MG63 (cell line): ENCODE measurements around the gene BMERB1. TPM values are rescaled to one million over a fixed set of nuclear protein-coding genes. Genes with fewer than 3 reads are reported as not detected.

ENCODE experiments used
- DNase-seq: peaks from one replicate; pipeline ENCODE4 v3.0.0-alpha.2; 2020
- H3K27me3 ChIP-seq: fragments of 250-450 bp; sonication (Bioruptor Pico); 2 replicates; pipeline ENCODE4 v1.5.1; 2020; ENCODE audit warnings: mild to moderate bottlenecking, moderate library complexity
- H3K36me3 ChIP-seq: fragments of 250-450 bp; sonication (Bioruptor Pico); 2 replicates; pipeline ENCODE4 v1.5.1; 2020; ENCODE audit warnings: mild to moderate bottlenecking, moderate library complexity
- H3K4me3 ChIP-seq: fragments of 250-450 bp; sonication (Bioruptor Pico); 2 replicates; pipeline ENCODE4 v1.5.1; 2020; ENCODE audit warnings: mild to moderate bottlenecking, moderate library complexity
- H3K9me3 ChIP-seq: fragments of 250-450 bp; sonication (Bioruptor Pico); 2 replicates; pipeline ENCODE4 v1.5.1; 2020; ENCODE audit warnings: mild to moderate bottlenecking, moderate library complexity
- total RNA-seq: library from RNA; depleted of rRNA; stranded (reverse); fragments of >200 nt; shearing (Covaris generic); gene quantifications from 2 replicates; pipeline ENCODE4 v1.2.3, GENCODE V29; 2014; ENCODE audit warnings: low replicate concordance

The BMERB1 gene
- total RNA-seq, 1 experiment from 2014 or later, result 16.9 TPM

DNA sequence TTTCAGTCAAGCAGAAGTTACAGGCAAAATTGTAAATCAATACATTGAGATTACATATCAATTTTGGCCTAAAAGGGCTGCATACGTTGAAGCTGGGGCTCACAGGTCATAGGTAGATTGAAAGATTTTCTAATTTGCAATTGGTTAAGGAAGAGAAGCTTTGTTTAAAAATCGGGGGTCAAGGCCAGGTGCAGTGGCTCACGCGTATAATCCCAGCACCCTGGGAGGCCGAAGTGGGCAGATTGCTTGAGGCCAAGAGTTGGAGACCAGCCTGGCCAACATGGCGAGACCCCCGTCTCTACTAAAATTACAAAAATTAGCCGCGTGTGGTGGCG is 140.2 kb downstream of the BMERB1 start:
- H3K36me3 ChIP-seq, result peaks cover 3% of the 10 kb centered on the region; the same call in 1 of the 2 replicates
- DNase-seq, result no peak
- no peaks in the 10 kb centered on the region for H3K27me3 ChIP-seq
- H3K4me3 ChIP-seq, result no peak overlapping the region
- H3K9me3 ChIP-seq, result no peaks in the 10 kb centered on the region

DNA sequence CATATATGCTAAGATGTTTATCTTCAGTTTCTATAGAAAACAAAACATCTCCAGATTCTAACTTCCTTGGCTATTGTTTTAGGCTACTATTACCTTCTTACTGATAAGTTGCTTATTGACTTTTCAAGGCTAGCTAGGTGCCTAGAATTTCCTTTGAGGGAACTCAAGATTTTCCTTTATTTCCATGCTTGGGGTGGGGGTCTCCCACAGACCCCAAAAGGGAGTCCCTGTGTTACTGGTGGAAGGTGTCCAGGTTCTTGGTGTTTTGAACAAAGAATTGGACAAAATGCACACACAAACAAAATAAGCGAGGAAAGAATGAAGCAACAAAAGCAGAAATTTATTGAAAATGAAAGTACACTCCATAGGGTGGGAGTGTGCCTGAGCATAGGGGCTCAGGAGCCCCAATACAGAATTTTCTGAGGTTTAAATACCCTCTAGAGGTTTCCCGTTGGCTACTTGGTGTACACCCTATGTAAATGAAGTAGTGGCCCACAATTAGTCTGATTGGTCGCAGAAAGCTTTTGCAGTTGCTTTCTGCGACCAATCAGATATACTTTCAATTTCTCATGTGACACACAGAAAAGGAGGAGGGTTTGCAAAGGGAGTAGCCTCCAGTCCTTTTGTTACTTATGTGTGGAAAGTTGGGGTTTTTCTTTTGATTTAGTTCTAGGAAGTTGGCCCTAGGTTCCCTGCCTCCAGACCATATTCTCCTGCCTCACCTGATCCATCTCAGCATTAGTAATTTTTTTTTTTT is 141.1 kb downstream of the BMERB1 start:
- DNase-seq, result no peak
- Histone ChIP-seq H3K4me3 (no peak overlapping the region), H3K27me3 (no peaks in the 10 kb centered on the region), H3K36me3 (peaks cover 3% of the 10 kb centered on the region; the same call in 1 of the 2 replicates), H3K9me3 (no peaks in the 10 kb centered on the region)

DNA sequence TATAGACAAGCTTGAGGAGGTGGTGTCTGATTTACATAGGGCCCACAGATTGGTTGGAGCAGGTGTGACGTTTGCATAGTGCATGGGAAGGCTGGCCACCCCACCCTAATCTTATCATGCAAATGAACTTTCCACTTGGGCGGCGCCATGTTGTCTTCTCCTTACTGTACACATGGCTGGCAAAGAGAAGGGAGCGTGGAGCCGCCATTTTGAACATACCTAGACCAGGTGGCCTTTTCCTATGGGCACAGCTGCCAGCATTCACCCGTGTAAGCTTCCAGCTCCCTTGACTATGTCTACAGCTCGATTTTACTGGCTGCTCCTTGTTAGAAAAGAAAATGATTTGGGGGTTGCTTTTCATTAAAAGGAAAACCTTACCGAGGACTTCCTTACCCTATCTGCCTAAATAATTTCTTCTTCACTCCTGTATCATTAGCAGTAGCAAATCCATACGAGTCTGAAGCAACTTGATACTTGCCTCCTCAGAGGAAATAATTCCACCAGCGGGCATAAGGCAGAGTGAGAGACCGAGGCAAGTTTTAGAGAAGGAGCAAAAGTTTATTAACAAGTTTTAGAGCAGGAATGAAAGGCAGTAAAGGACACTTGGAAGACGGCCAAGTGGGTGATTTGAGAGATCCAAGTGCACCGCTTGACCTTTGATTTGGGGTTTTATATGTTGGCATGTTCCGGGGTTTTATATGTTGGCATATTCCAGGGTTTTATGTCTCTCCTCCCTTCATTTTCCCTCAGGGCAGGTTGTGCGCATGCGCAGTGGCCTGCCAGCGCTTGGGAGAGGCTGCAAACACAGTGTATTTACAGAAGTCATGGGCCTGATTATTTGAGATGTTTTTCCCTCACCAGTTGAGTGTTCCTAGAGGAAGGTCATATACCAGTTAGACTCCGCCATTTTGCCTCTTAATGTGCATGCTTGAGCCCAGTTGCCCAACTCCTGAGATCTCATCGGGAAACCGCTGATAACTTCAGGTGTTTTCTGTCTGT is 142.9 kb downstream of the BMERB1 start:
- Histone ChIP-seq H3K36me3 (peaks cover 3% of the 10 kb centered on the region), H3K4me3 (no peak overlapping the region), H3K9me3 (no peaks in the 10 kb centered on the region), H3K27me3 (no peaks in the 10 kb centered on the region)
- DNase-seq, result no peak

DNA sequence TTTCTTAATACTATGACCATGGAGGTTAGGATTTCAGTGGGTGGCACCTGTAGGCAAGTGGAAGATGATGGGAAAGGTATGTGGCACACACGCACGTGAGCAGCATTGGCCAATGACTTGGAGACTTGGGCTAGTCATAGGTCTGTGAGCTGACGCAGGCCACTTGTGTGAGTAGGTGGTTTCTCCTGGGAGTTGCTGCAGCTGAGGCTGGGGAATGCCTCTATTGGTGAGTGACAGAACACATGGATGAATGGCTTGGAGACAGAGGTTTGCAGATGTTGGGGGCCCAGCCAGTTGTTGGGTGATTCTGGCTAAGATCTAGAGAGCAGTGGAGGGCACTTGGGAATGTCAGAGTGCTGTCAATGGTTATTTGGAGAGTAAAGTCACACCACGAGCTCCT is 144.4 kb downstream of the BMERB1 start:
- Histone ChIP-seq H3K36me3 (peaks cover 4% of the 10 kb centered on the region), H3K9me3 (no peaks in the 10 kb centered on the region), H3K4me3 (no peak overlapping the region), H3K27me3 (no peaks in the 10 kb centered on the region)
- no peak for DNase-seq

DNA sequence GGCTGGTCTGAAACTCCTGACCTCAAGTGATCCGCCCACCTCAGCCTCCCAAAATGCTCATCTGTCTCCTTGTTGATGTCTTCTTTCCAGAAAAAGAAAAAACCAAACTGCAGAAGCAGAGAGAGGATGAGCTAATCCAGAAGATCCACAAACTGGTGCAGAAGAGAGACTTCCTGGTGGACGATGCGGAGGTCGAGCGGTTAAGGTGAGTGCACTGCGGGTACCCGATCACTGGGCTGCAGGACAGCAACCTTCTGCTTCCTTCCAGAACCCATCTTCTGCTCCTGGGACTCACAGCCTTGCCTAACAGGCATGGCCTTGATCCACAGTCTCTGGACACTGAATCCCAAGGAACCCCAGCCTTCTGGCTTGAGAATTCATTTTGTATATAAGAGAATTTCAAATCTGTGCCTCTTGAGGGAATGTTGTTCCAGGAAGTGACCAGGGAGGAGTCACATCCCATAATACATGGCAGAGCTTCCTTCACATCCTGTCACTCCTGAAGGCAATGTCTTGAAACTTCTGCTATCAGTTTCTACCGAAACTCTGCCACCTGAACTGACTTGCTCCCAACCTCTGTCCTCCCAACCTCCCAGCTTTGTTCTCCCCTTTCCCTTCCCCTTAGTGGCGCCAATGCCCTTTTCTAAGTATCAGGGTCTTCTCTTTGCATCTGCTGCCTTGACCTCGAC is 146.9 kb downstream of the BMERB1 start:
- Histone ChIP-seq H3K4me3 (no peak overlapping the region), H3K9me3 (peaks cover 6% of the 10 kb centered on the region), H3K27me3 (no peaks in the 10 kb centered on the region), H3K36me3 (peaks cover 16% of the 10 kb centered on the region)
- DNase-seq, result no peak

DNA sequence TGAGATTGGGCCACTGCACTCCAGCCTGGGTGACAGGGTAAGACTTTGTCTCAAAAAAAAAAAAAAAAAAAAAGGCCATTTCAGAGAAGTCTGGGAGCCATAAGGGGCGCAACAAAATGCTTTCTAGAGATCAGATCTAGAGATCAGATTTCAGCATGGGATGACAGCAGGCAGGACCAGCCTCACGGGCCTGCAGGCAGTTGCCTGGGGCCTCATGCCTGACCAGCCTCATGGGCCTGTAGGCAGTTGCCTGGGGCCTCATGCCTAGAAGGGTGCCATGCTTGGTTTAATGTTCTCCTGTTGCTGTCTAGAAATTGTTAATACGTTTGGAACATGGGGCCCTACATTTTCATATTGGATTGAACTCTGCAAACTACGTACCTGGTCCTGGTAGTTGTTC is 149.1 kb downstream of the BMERB1 start:
- no peak for DNase-seq
- Histone ChIP-seq H3K9me3 (peaks cover 7% of the 10 kb centered on the region), H3K36me3 (peaks cover 21% of the 10 kb centered on the region), H3K4me3 (no peak overlapping the region), H3K27me3 (no peaks in the 10 kb centered on the region)

DNA sequence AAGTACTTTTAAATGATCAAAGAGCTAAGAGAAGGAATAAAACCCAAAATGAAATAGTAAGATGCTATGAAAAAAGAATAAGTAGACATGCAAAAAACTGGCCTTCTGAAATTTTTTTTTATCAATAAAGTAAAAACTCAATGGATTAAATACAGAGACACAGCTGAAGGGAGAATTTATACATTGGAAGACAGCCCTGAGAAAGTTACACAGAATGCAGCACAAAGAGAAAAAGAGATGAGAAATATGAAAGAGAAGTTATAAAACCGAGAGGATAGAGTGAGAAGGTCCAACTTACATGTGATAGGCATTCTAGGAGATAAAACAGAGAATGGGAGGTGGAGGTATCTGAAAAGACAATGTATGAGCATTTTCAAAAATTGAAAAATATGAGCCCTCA is 151.6 kb downstream of the BMERB1 start:
- peaks cover 26% of the 10 kb centered on the region for H3K36me3 ChIP-seq
- H3K27me3 ChIP-seq, result no peaks in the 10 kb centered on the region
- no peak for DNase-seq
- H3K4me3 ChIP-seq, result no peak overlapping the region
- H3K9me3 ChIP-seq, result peaks cover 7% of the 10 kb centered on the region

DNA sequence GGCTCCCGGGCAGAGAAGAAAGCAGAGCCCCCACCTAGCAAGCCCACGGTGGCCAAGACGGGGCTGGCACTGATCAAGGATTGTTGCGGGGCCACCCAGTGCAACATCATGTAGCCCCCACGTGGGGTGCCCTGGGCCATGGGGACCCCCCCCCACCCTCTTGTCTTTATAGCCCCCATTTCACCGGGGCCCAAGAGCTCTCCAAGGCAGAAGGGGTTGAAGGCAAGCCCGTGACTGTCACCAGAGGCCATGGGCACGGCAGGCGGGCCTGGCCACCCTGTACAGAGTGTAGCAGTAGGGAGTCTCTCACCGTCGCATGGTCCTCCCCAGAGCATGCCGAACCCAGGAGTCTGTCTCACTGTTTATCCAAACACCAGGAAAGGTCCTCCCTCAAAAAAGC is 152.3 kb downstream of the BMERB1 start:
- peaks cover 7% of the 10 kb centered on the region for H3K9me3 ChIP-seq
- DNase-seq, result no peak
- no peak overlapping the region for H3K4me3 ChIP-seq
- peaks cover 26% of the 10 kb centered on the region for H3K36me3 ChIP-seq
- H3K27me3 ChIP-seq, result no peaks in the 10 kb centered on the region

DNA sequence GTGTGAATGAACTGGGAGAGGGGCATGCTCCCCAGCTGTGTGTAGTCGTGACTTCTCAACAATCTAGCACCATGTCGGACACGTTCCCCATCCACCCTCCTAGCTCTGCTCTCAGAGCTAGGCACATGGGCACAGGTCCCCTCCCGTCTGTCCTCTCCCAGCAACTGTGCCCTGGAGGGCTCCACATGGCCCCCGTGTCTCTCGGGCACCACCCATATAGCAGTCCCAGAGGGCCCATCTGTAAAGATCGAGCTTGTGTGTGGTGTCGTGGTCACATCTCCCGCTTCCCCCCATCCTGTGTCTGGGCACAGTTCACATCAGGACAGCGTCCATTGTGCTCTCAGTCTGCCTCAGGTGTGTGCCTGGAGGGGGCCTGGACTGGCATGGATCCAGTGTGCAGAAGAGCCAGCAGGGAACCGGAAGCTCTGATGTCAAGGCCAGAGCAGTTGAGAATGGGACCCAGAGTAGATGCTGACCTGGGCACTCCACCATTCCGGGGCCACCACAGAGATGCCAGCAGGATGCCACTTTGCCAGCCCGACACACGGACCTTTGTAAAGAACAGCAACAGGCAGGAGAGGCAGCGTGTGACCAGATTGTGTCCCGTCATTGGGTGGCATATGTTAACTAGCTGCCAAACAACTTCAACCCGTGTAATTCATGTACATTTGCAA is 152.9 kb downstream of the BMERB1 start:
- H3K4me3 ChIP-seq, result no peak overlapping the region
- peaks cover 7% of the 10 kb centered on the region for H3K9me3 ChIP-seq
- H3K27me3 ChIP-seq, result no peaks in the 10 kb centered on the region
- H3K36me3 ChIP-seq, result peaks cover 26% of the 10 kb centered on the region
- no peak for DNase-seq

DNA sequence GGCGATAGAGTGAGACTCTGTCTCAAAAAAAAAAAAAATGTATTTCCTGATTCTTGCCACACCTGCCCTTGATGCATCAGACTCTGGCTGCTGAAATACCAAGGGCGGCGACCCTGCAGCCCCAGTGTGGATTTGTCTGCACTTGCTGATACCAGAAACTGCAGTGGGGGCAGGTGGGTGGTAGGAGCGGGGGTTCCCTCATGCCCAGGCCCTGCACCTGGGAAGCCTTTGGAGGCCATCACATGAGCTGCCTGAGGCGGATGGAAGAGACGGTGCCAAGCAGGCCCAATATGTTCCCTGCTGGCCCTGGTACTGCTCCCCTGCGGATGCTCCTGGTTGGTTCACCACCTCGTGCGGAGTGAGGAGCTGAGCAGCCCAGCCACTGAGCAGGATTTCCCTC is 157.9 kb downstream of the BMERB1 start:
- no peaks in the 10 kb centered on the region for H3K27me3 ChIP-seq
- no peaks in the 10 kb centered on the region for H3K9me3 ChIP-seq
- no peak for DNase-seq
- peaks cover 39% of the 10 kb centered on the region for H3K36me3 ChIP-seq
- no peak overlapping the region for H3K4me3 ChIP-seq

DNA sequence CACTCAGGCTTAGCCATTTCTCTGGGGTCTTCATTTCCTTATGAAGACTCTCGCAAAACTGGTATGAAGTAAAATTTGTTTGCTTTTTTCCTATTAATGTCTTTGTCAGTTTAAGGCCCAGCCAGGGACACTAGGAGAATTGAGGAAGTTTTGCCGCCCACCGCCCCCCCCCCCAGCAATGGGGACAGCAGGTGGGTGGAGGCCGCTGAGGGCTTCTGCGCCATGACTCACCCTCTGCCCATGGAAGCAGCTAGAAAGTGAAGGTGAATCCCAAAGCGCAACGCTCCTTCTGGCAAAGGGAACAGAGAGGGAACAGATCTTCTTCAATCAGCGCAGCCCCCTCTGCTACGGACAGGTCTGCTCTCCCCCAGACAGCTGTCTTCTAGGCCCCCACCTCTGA is 158.8 kb downstream of the BMERB1 start:
- H3K4me3 ChIP-seq, result no peak overlapping the region
- H3K36me3 ChIP-seq, result peaks cover 47% of the 10 kb centered on the region
- H3K9me3 ChIP-seq, result no peaks in the 10 kb centered on the region
- no peaks in the 10 kb centered on the region for H3K27me3 ChIP-seq
- DNase-seq, result no peak

DNA sequence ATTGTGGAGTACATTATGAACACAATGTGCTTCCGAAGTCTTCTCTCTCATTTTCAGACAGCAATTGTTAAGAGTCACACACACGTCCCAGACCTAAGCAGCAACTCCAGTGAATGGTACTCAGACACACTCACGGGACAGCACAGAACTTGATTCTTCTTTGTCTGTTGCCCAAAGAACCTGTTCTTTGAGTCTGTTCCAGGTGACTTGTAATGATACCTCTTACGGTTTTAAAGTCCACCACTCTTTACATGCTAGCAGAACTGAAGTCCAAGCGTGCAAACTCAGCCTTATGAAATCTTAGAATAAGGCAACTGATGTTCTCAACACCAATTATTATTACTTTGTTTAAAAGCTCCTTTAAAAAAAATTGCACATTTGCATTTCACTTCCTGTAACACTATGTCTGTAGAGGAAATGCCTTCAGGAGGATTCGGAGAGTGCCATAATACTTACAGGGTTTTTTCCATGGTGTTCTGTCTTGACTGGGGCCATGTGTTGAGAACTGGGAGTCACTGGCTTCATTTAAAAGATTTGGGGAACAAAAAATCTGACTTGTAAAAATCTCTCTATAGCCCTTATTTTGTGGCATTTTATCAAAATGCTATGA is 160.4 kb downstream of the BMERB1 start:
- Histone ChIP-seq H3K4me3 (no peak overlapping the region), H3K9me3 (no peaks in the 10 kb centered on the region), H3K36me3 (peaks cover 43% of the 10 kb centered on the region), H3K27me3 (no peaks in the 10 kb centered on the region)
- no peak for DNase-seq

DNA sequence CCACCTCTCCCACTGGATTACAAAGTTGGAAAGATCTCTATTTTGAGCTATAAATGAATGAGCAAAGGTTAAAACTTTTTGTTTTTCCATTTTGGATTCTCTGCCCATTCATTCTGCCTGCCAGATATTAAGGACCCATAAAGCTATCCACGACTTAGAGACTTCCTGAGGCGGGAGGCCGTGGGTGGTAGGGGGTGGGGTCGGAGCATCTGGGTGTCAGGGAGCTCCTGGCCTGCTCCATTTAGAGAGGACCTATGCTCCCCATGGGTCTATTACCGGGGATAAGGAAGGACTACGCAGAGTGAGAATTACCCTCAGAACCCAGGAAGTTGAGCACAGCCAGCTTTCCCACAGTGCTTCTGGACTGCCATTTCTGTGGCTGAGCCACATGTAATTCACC is 162.7 kb downstream of the BMERB1 start:
- DNase-seq, result no peak
- Histone ChIP-seq H3K9me3 (no peaks in the 10 kb centered on the region), H3K36me3 (peaks cover 63% of the 10 kb centered on the region), H3K4me3 (no peak overlapping the region), H3K27me3 (no peaks in the 10 kb centered on the region)

DNA sequence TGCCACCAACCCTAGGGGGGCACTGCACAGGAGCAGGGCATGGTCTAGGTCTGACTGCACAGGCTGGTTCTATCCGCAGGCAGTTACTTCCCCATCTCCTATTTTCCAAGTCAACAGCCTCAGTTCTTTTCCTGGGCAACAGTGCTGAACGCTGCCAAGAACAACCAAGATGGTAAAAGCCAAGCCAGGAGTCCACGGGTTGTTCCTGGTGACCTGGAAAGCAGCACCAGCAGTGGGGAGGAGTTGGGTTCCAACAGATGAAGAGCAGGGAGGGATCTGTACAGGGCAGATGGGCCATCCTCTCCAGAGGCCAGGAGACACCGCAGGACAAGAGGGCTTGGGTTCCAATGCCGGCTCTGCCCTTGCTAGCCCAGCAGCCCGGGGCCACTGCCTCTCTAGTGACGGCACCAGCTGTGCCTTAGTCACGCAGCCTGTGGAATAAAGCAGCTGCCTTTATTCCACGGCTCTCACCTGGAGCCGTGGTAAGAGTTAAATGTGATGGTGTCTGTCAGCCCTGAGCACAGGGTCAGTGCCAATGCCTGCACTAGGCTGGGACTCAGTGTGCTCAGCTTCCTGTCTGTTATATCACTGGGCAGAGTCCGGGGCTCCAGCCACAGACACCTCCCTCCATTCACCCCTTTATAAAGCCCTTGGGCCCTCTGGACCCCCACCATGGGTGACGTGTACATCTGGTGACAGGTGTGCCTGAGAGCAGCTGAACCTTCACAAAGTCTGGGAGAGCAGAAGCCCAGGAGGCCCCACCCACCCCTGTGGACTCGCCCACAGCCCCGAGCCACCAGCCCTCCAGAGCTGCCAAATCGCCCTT is 163.6 kb downstream of the BMERB1 start:
- Histone ChIP-seq H3K9me3 (no peaks in the 10 kb centered on the region), H3K36me3 (peaks cover 70% of the 10 kb centered on the region), H3K27me3 (no peaks in the 10 kb centered on the region), H3K4me3 (no peak overlapping the region)
- DNase-seq, result no peak

DNA sequence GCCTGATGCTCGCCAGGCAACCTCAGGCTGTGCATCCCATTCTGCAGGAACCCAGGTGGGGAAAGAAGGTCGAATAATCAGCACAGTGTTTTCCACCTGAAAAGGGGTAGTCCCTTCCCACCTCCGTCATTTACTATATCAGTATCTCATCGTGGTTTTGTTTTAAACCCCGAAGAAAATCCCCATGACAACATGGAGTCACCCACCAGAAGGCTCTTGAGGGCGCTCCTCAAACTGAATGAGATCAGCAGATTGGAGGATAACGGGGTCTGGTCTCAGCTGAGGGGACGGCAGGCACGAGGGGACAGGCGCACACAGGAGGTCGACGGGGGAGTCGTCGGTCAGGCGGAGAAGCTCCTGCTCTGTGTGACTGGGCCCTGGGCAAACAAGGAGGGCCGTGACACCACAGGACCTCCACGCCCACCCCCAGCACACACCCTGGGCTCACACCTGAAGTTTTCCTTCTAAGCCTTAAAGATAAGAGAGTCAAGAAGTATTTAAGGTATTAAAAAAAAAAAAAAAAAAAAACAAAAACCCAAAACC is 164.3 kb downstream of the BMERB1 start:
- no peak for DNase-seq
- Histone ChIP-seq H3K27me3 (no peaks in the 10 kb centered on the region), H3K4me3 (no peak overlapping the region), H3K36me3 (peaks cover 72% of the 10 kb centered on the region), H3K9me3 (no peaks in the 10 kb centered on the region)
